ENCODE results near the gene VWC2L. TPM values are rescaled to one million over a fixed set of nuclear protein-coding genes. Genes with fewer than 3 reads are reported as not detected.

VWC2L gene
- total RNA-seq, 4 donors from 2014 or later: 0.32 TPM; not detected in 3

GRCh38 chr2:214569419-214570035 is 158.7 kb downstream of the VWC2L start:
- no peak for DNase-seq
- Histone ChIP-seq H3K9me3 (no peaks in the 10 kb centered on the region), H3K4me1 (peaks cover 0 to 4% (median 0%) of the 10 kb centered on the region in 4 donors), H3K4me3 (no peak overlapping the region), H3K27me3 (no peaks in the 10 kb centered on the region), H3K36me3 (no peaks in the 10 kb centered on the region), H3K27ac (no peak overlapping the region)
- no peak for TF ChIP-seq EP300 (IDR thresholded peaks at IDR 0.05; ENCODE audit: low read depth)
- TF ChIP-seq POLR2AphosphoS5 (IDR thresholded peaks at IDR 0.05): no peak
- no peak for TF ChIP-seq CTCF (IDR thresholded peaks at IDR 0.05)
- no peak for TF ChIP-seq POLR2A (IDR thresholded peaks at IDR 0.05)
- intact Hi-C loops (cut with DNase I; ENCODE audit: low total_unique reads) (no loop called here), in situ Hi-C loops (cut with MboI; ENCODE audit: low pct_ligation_motif_present in 1 of 4, low pct_unique_long_range_greater_than_20kb in 1 of 4, low sequenced_read_pairs in 3 of 4) (no loop called here)
- WGBS, 2 donors (ENCODE audit: low coverage in 1 of 2): 57 to 60% methylated on average over 4 of the region's 4 CpGs

GRCh38 chr2:214574084-214574781 is 163.4 kb downstream of the VWC2L start:
- no peaks in the 10 kb centered on the region for H3K27me3 ChIP-seq
- 87 to 90% methylated on average over 2 to 3 of the region's 3 CpGs for WGBS, 2 donors (ENCODE audit: low coverage in 1 of 2)
- intact Hi-C loops (cut with DNase I; ENCODE audit: low total_unique reads): no loop called here
- no peak overlapping the region for H3K4me3 ChIP-seq
- TF ChIP-seq POLR2AphosphoS5 (IDR thresholded peaks at IDR 0.05) (no peak), POLR2A (IDR thresholded peaks at IDR 0.05) (no peak), EP300 (IDR thresholded peaks at IDR 0.05; ENCODE audit: low read depth) (no peak)
- in situ Hi-C loops (cut with MboI; ENCODE audit: low pct_ligation_motif_present in 1 of 4, low pct_unique_long_range_greater_than_20kb in 1 of 4, low sequenced_read_pairs in 3 of 4): no loop called here
- no peak overlapping the region for H3K27ac ChIP-seq
- H3K36me3 ChIP-seq: no peaks in the 10 kb centered on the region
- DNase-seq: no peak
- no peaks in the 10 kb centered on the region for H3K9me3 ChIP-seq
- H3K4me1 ChIP-seq: peaks cover 0 to 4% (median 0%) of the 10 kb centered on the region in 4 donors

GRCh38 chr2:214575030-214575429 is 164.2 kb downstream of the VWC2L start:
- Histone ChIP-seq H3K4me1 (peaks cover 0 to under 1% (median 0%) of the 10 kb centered on the region in 4 donors), H3K9me3 (no peaks in the 10 kb centered on the region), H3K27ac (no peak overlapping the region), H3K4me3 (no peak overlapping the region), H3K36me3 (no peaks in the 10 kb centered on the region), H3K27me3 (no peaks in the 10 kb centered on the region)
- intact Hi-C loops (cut with DNase I; ENCODE audit: low total_unique reads): no loop called here
- WGBS, 2 donors (ENCODE audit: low coverage in 1 of 2): 56 to 71% methylated on average over 6 of the region's 6 CpGs
- TF ChIP-seq CTCF (IDR thresholded peaks at IDR 0.05): no peak
- TF ChIP-seq POLR2AphosphoS5 (IDR thresholded peaks at IDR 0.05): no peak
- no peak for TF ChIP-seq EP300 (IDR thresholded peaks at IDR 0.05; ENCODE audit: low read depth)
- TF ChIP-seq POLR2A (IDR thresholded peaks at IDR 0.05): no peak
- DNase-seq: no peak
- in situ Hi-C loops (cut with MboI; ENCODE audit: low pct_ligation_motif_present in 1 of 4, low pct_unique_long_range_greater_than_20kb in 1 of 4, low sequenced_read_pairs in 3 of 4): no loop called here

GRCh38 chr2:214575465-214575864 is 164.6 kb downstream of the VWC2L start:
- DNase-seq: no peak
- WGBS, 2 donors (ENCODE audit: low coverage in 1 of 2): 76 to 86% methylated on average over 3 to 7 of the region's 7 CpGs
- no peaks in the 10 kb centered on the region for H3K27me3 ChIP-seq
- no peak overlapping the region for H3K27ac ChIP-seq
- H3K4me3 ChIP-seq: no peak overlapping the region
- no peak for TF ChIP-seq EP300 (IDR thresholded peaks at IDR 0.05; ENCODE audit: low read depth)
- no peak for TF ChIP-seq POLR2A (IDR thresholded peaks at IDR 0.05)
- no peak for TF ChIP-seq CTCF (IDR thresholded peaks at IDR 0.05)
- no peak for TF ChIP-seq POLR2AphosphoS5 (IDR thresholded peaks at IDR 0.05)
- H3K36me3 ChIP-seq: no peaks in the 10 kb centered on the region
- no peaks in the 10 kb centered on the region for H3K9me3 ChIP-seq
- intact Hi-C loops (cut with DNase I; ENCODE audit: low total_unique reads): no loop called here
- in situ Hi-C loops (cut with MboI; ENCODE audit: low pct_ligation_motif_present in 1 of 4, low pct_unique_long_range_greater_than_20kb in 1 of 4, low sequenced_read_pairs in 3 of 4): no loop called here
- H3K4me1 ChIP-seq: no peaks in the 10 kb centered on the region

Data from transverse colon (tissue), 4 donors.